ENCODE measurements around the gene GBP2. TPM values are rescaled to one million over a fixed set of nuclear protein-coding genes. Genes with fewer than 3 reads are reported as not detected.
A peak's percentile ranks its signal among the peaks of the same experiment; 100 is the strongest.

The GBP2 gene, protein sequence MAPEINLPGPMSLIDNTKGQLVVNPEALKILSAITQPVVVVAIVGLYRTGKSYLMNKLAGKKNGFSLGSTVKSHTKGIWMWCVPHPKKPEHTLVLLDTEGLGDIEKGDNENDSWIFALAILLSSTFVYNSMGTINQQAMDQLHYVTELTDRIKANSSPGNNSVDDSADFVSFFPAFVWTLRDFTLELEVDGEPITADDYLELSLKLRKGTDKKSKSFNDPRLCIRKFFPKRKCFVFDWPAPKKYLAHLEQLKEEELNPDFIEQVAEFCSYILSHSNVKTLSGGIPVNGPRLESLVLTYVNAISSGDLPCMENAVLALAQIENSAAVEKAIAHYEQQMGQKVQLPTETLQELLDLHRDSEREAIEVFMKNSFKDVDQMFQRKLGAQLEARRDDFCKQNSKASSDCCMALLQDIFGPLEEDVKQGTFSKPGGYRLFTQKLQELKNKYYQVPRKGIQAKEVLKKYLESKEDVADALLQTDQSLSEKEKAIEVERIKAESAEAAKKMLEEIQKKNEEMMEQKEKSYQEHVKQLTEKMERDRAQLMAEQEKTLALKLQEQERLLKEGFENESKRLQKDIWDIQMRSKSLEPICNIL
- total RNA-seq: 10 to 100 TPM; 13.7 to 77.5 (median 56.1) TPM

- in situ Hi-C loops (cut with MboI; ENCODE audit: low pct_ligation_motif_present in 1 of 4, low pct_unique_long_range_greater_than_20kb in 1 of 4, low sequenced_read_pairs in 3 of 4): no loop called here
- DNase-seq: no peak
- WGBS, 2 donors (ENCODE audit: low coverage in 1 of 2): 0 to 2% methylated on average over 2 to 6 of the region's 6 CpGs
Observed at GRCh38 chr1:89125913-89126580, at the start of gene GBP2. Gene GBP2, minus strand, starts transcription at chr1:89126114. Its CDS starts 4,148 bp downstream, at chr1:89121966.

DNA sequence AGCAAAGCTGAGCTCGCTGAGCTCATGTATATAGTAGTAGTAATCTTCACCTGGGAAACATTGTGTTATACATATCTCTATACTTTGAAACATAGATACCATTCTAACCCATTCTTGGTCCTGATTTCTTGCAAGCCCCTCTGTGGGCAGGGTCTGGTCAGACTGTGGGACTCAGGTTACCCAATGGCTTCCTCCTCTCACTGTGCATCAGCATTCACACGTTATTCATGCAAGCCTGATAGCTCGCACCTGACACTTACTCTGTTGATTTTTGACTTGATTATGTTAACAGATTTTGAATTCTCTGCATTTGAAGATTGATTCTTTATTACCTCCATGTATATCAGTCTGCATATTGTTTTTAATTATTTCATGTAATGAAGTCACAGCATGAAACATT, 48.6 kb upstream of the GBP2 start:
- in situ Hi-C loops (cut with MboI; ENCODE audit: low pct_ligation_motif_present in 1 of 4, low pct_unique_long_range_greater_than_20kb in 1 of 4, low sequenced_read_pairs in 3 of 4) (no loop called here), intact Hi-C loops (cut with DNase I; ENCODE audit: low total_unique reads) (no loop called here)
- no peak overlapping the region for H3K27ac ChIP-seq
- H3K4me1 ChIP-seq: no peaks in the 10 kb centered on the region
- WGBS, 2 donors (ENCODE audit: low coverage in 1 of 2): 91 to 95% methylated on average over 3 of the region's 3 CpGs
- no peak for DNase-seq
- no peaks in the 10 kb centered on the region for H3K36me3 ChIP-seq
- H3K27me3 ChIP-seq: no peaks in the 10 kb centered on the region
- TF ChIP-seq POLR2A (IDR thresholded peaks at IDR 0.05): no peak
- TF ChIP-seq EP300 (IDR thresholded peaks at IDR 0.05; ENCODE audit: low read depth): no peak
- TF ChIP-seq POLR2AphosphoS5 (IDR thresholded peaks at IDR 0.05): no peak
- no peak for TF ChIP-seq CTCF (IDR thresholded peaks at IDR 0.05)
- H3K9me3 ChIP-seq: no peaks in the 10 kb centered on the region
- no peak overlapping the region for H3K4me3 ChIP-seq

More at GRCh38 chr1:89125913-89126580, at the start of gene GBP2:
- no peaks in the 10 kb centered on the region for H3K9me3 ChIP-seq
- peaks cover 0 to 55% (median 27%) of the 10 kb centered on the region in 4 donors for H3K4me1 ChIP-seq
- H3K36me3 ChIP-seq: peaks cover 0 to 9% (median under 1%) of the 10 kb centered on the region in 4 donors
- no peaks in the 10 kb centered on the region for H3K27me3 ChIP-seq
- peak within 1 kb of the TSS; percentile 88 to 92 (median 90) for H3K27ac ChIP-seq
- intact Hi-C loops (cut with DNase I; ENCODE audit: low total_unique reads): no loop called here
- TF ChIP-seq POLR2AphosphoS5 (IDR thresholded peaks at IDR 0.05) (peak; percentile 79 to 91 (median 87)), CTCF (IDR thresholded peaks at IDR 0.05) (no peak), EP300 (IDR thresholded peaks at IDR 0.05; ENCODE audit: low read depth) (no peak), POLR2A (IDR thresholded peaks at IDR 0.05) (peak; percentile 61)
- peak within 1 kb of the TSS; percentile 41 to 63 (median 48) for H3K4me3 ChIP-seq

DNA sequence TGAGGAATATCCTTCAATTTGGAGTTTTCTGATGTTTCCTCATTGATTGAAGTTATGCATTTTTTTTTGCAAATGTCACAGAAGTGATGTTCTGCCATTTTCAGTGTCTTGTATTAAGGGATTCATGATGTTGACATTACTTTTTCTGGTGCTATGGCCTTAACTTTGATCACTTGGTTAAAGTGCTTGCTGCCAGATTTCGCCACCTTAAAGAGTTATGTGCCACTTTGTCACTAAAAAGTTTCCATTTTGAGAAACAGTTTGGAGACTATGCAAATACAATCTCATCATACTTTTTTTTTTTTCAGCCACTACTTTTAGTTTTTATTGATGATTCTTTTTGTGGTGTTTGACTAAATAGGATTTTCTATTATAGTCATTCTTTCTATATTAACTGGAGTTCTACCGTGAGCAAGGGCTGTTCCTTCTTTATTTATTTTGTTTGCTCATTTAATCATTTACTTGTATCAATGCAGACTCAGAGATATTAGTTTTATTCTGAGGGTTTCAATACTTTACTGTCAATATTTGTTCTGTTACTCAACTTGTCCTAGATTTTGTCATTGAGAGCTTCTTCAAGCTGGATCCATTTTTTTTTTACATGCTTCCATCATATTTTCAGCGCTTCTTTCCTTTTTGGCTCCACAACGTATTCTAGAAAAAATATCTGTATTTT, 46.7 kb upstream of the GBP2 start:
- H3K4me1 ChIP-seq: no peaks in the 10 kb centered on the region
- TF ChIP-seq CTCF (IDR thresholded peaks at IDR 0.05): no peak
- no peaks in the 10 kb centered on the region for H3K36me3 ChIP-seq
- no peak overlapping the region for H3K27ac ChIP-seq
- intact Hi-C loops (cut with DNase I; ENCODE audit: low total_unique reads) (no loop called here), in situ Hi-C loops (cut with MboI; ENCODE audit: low pct_ligation_motif_present in 1 of 4, low pct_unique_long_range_greater_than_20kb in 1 of 4, low sequenced_read_pairs in 3 of 4) (no loop called here)
- WGBS, 2 donors (ENCODE audit: low coverage in 1 of 2): 86 to 88% methylated on average over 4 of the region's 4 CpGs
- H3K9me3 ChIP-seq: no peaks in the 10 kb centered on the region
- H3K27me3 ChIP-seq: no peaks in the 10 kb centered on the region
- no peak for DNase-seq
- H3K4me3 ChIP-seq: no peak overlapping the region

GRCh38 chr1:89171067-89171438, 45.1 kb upstream of the GBP2 start:
- Histone ChIP-seq H3K27me3 (no peaks in the 10 kb centered on the region), H3K4me3 (no peak overlapping the region), H3K9me3 (no peaks in the 10 kb centered on the region), H3K4me1 (no peaks in the 10 kb centered on the region), H3K27ac (no peak overlapping the region), H3K36me3 (no peaks in the 10 kb centered on the region)
- intact Hi-C loops (cut with DNase I; ENCODE audit: low total_unique reads): no loop called here
- no peak for DNase-seq
- no peak for TF ChIP-seq CTCF (IDR thresholded peaks at IDR 0.05)
- TF ChIP-seq POLR2A (IDR thresholded peaks at IDR 0.05): no peak
- no peak for TF ChIP-seq POLR2AphosphoS5 (IDR thresholded peaks at IDR 0.05)
- TF ChIP-seq EP300 (IDR thresholded peaks at IDR 0.05; ENCODE audit: low read depth): no peak
- in situ Hi-C loops (cut with MboI; ENCODE audit: low pct_ligation_motif_present in 1 of 4, low pct_unique_long_range_greater_than_20kb in 1 of 4, low sequenced_read_pairs in 3 of 4): no loop called here

Data from transverse colon (tissue), 4 donors.